ENCODE results near the gene TAS2R60. TPM values are rescaled to one million over a fixed set of nuclear protein-coding genes. Genes with fewer than 3 reads are reported as not detected.

The TAS2R60 gene
- polyA plus RNA-seq, 3 donors, result 0.35 TPM; not detected in 2

DNA sequence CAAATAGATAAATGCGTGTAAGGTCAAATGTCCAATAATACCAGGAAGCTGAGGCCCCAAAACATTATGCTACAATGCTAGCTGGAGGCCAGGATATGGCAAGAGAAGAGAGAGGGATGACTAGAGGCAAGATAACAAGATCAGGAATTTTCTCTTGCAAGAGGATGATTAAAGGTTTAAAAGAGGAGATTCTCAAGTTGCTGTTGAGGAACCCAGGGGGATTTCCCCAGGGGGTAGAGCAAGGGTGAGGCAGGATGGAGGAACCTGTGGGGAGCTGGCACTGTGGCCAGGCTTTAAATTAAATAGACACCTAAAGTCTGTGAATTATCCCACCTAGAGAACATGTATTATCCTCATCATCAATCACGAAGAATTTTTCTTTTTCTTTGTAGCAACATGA lies 3.4 kb upstream of the TAS2R60 start:
- Histone ChIP-seq H3K36me3 (replicated peaks in 1 of 2; ENCODE audit: control insufficient read depth in 1 of 2, insufficient read depth in 2 of 2, low read length in 2 of 2) (peaks cover 0 to 46% of the 10 kb centered on the region in 2 donors), H3K4me3 (replicated peaks in 1 of 3; ENCODE audit: low read depth in 2 of 3, low read length in 3 of 3) (no peak overlapping the region), H3K79me2 (ENCODE audit: insufficient read depth, low read length) (no peaks in the 10 kb centered on the region), H3K4me1 (ENCODE audit: control insufficient read depth in 1 of 2, insufficient read depth in 2 of 2, low read length in 2 of 2) (peaks cover 8 to 9% of the 10 kb centered on the region in 2 donors), H3K4me2 (replicated peaks; ENCODE audit: extremely low read depth, low read length, poor library complexity, severe bottlenecking) (no peak overlapping the region), H3K9ac (ENCODE audit: insufficient read depth, low read length, poor library complexity, severe bottlenecking) (no peak overlapping the region), H3K9me3 (replicated peaks in 1 of 2; ENCODE audit: control insufficient read depth in 1 of 2, insufficient read depth in 1 of 2, low read length in 2 of 2) (no peaks in the 10 kb centered on the region), H2AFZ (ENCODE audit: insufficient read depth, low read depth, low read length, poor library complexity, severe bottlenecking) (no peak overlapping the region), H3K27me3 (ENCODE audit: control insufficient read depth in 2 of 2, insufficient read depth in 2 of 2, low read length in 2 of 2) (no peaks in the 10 kb centered on the region), H3K27ac (ENCODE audit: low read depth in 1 of 2, low read length in 2 of 2) (no peak overlapping the region), H4K20me1 (ENCODE audit: insufficient read depth, low read length) (no peaks in the 10 kb centered on the region)
- WGBS (ENCODE audit: insufficient coverage), result no CpG with 5 or more reads among the region's 2 CpGs
- intact Hi-C loops (cut with micrococcal nuclease), result no loop called here
- Mint-ChIP-seq H3K4me1 (peaks cover 15% of the 10 kb centered on the region), H3K27me3 (ENCODE audit: low read depth in 3 of 3) (no peaks in the 10 kb centered on the region), H3K4me3 (no peak overlapping the region), H3K36me3 (peaks cover 18% of the 10 kb centered on the region in 2 donors), H3K9me3 (no peaks in the 10 kb centered on the region), H3K27ac (no peak overlapping the region)
- TF ChIP-seq, protein P1, sequence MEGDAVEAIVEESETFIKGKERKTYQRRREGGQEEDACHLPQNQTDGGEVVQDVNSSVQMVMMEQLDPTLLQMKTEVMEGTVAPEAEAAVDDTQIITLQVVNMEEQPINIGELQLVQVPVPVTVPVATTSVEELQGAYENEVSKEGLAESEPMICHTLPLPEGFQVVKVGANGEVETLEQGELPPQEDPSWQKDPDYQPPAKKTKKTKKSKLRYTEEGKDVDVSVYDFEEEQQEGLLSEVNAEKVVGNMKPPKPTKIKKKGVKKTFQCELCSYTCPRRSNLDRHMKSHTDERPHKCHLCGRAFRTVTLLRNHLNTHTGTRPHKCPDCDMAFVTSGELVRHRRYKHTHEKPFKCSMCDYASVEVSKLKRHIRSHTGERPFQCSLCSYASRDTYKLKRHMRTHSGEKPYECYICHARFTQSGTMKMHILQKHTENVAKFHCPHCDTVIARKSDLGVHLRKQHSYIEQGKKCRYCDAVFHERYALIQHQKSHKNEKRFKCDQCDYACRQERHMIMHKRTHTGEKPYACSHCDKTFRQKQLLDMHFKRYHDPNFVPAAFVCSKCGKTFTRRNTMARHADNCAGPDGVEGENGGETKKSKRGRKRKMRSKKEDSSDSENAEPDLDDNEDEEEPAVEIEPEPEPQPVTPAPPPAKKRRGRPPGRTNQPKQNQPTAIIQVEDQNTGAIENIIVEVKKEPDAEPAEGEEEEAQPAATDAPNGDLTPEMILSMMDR (IDR thresholded peaks at IDR 0.05), result no peak
- DNase-seq, result no peak

DNA sequence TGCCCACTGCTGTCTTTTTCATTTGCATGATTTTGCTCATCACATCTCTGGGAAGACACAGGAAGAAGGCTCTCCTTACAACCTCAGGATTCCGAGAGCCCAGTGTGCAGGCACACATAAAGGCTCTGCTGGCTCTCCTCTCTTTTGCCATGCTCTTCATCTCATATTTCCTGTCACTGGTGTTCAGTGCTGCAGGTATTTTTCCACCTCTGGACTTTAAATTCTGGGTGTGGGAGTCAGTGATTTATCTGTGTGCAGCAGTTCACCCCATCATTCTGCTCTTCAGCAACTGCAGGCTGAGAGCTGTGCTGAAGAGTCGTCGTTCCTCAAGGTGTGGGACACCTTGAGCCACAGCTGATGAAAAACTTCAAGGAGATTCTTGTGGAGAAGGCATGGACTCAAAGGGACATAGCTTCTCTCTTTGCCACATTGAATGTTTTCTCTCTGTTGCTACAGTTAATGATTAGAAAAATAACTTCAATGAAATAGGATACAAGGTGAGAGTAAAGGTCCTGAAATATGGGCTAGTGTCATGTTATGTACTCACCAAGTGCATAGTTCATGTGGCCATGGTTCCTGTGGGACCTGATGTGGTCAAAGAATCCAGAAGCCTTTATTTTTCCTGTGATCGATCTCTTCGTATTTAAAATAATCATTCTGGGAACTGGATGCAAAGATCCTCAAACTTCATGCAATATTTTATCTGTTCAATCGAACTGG lies 970 bp downstream of the TAS2R60 start:
- Histone ChIP-seq H3K9ac (ENCODE audit: insufficient read depth, low read length, poor library complexity, severe bottlenecking) (no peak overlapping the region), H3K27me3 (ENCODE audit: control insufficient read depth in 2 of 2, insufficient read depth in 2 of 2, low read length in 2 of 2) (no peaks in the 10 kb centered on the region), H3K36me3 (replicated peaks in 1 of 2; ENCODE audit: control insufficient read depth in 1 of 2, insufficient read depth in 2 of 2, low read length in 2 of 2) (peaks cover 0 to 40% of the 10 kb centered on the region in 2 donors), H3K79me2 (ENCODE audit: insufficient read depth, low read length) (no peaks in the 10 kb centered on the region), H3K4me3 (replicated peaks in 1 of 3; ENCODE audit: low read depth in 2 of 3, low read length in 3 of 3) (no peak overlapping the region), H3K4me1 (ENCODE audit: control insufficient read depth in 1 of 2, insufficient read depth in 2 of 2, low read length in 2 of 2) (no peaks in the 10 kb centered on the region), H4K20me1 (ENCODE audit: insufficient read depth, low read length) (no peaks in the 10 kb centered on the region), H3K27ac (ENCODE audit: low read depth in 1 of 2, low read length in 2 of 2) (no peak overlapping the region), H3K9me3 (replicated peaks in 1 of 2; ENCODE audit: control insufficient read depth in 1 of 2, insufficient read depth in 1 of 2, low read length in 2 of 2) (no peaks in the 10 kb centered on the region), H2AFZ (ENCODE audit: insufficient read depth, low read depth, low read length, poor library complexity, severe bottlenecking) (no peak overlapping the region), H3K4me2 (replicated peaks; ENCODE audit: extremely low read depth, low read length, poor library complexity, severe bottlenecking) (no peak overlapping the region)
- WGBS (ENCODE audit: insufficient coverage), result 96% methylated on average over 4 of the region's 6 CpGs
- intact Hi-C loops (cut with micrococcal nuclease), result no loop called here
- Mint-ChIP-seq H3K4me3 (no peak overlapping the region), H3K4me1 (no peaks in the 10 kb centered on the region), H3K36me3 (peaks cover 5 to 6% of the 10 kb centered on the region in 2 donors), H3K27me3 (ENCODE audit: low read depth in 3 of 3) (no peaks in the 10 kb centered on the region), H3K27ac (no peak overlapping the region), H3K9me3 (no peaks in the 10 kb centered on the region)
- TF ChIP-seq, protein P1 (IDR thresholded peaks at IDR 0.05), result no peak
- DNase-seq, result no peak

Data from CD14-positive monocyte (primary cell).